Measurements from ENCODE around the gene CD53. TPM values are rescaled to one million over a fixed set of nuclear protein-coding genes. Genes with fewer than 3 reads are reported as not detected.

CD53 gene
- total and polyA plus RNA-seq, 4 donors = 10.7 to 30.4 (median 21.7) TPM

- H3K9me3 ChIP-seq (ENCODE audit: control insufficient read depth in 4 of 4, low read length in 3 of 4) = peaks cover 0 to 11% (median 4%) of the 10 kb centered on the region in 4 donors
Measured at GRCh38 chr1:110936567-110936966, 63.6 kb downstream of the CD53 start.

GRCh38 chr1:110944806-110945205 lies 71.9 kb downstream of the CD53 start:
- H3K4me3 ChIP-seq (ENCODE audit: low read depth in 1 of 3, low read length in 3 of 3) = no peak overlapping the region
- H3K36me3 ChIP-seq (ENCODE audit: control insufficient read depth in 4 of 4, insufficient read depth in 3 of 4, low read depth in 1 of 4, low read length in 3 of 4) = peaks cover 0 to 10% (median 8%) of the 10 kb centered on the region in 4 donors
- no peaks in the 10 kb centered on the region for H3K9me3 ChIP-seq (ENCODE audit: control insufficient read depth in 4 of 4, low read length in 3 of 4)
- H3K27ac ChIP-seq (ENCODE audit: low read depth in 1 of 2, low read length in 2 of 2) = no peak overlapping the region
- H3K27me3 ChIP-seq (ENCODE audit: control insufficient read depth in 4 of 4, insufficient read depth in 4 of 4, low read length in 3 of 4) = no peaks in the 10 kb centered on the region
- 61% methylated on average over 3 of the region's 3 CpGs for WGBS
- no peaks in the 10 kb centered on the region for H3K4me1 ChIP-seq (ENCODE audit: control insufficient read depth in 4 of 4, insufficient read depth in 4 of 4, low read length in 3 of 4)
- no peak overlapping the region for H3K9ac ChIP-seq (ENCODE audit: low read depth in 1 of 2, low read length in 2 of 2)
- DNase-seq (ENCODE audit: low spot score) = no peak
- TF ChIP-seq REST (IDR thresholded peaks at IDR 0.05) (no peak), HNF4A (conservative IDR thresholded peaks at IDR 0.05) (no peak), ATF3 (IDR thresholded peaks at IDR 0.05) (no peak), FOXA1 (IDR thresholded peaks at IDR 0.05) (no peak), YY1 (IDR thresholded peaks at IDR 0.05) (no peak), ZBTB33 (IDR thresholded peaks at IDR 0.05) (no peak)

More at GRCh38 chr1:110936567-110936966, 63.6 kb downstream of the CD53 start:
- 86% methylated on average over 1 of the region's 1 CpG for WGBS
- Histone ChIP-seq H3K9ac (ENCODE audit: low read depth in 1 of 2, low read length in 2 of 2) (no peak overlapping the region), H3K27me3 (ENCODE audit: control insufficient read depth in 4 of 4, insufficient read depth in 4 of 4, low read length in 3 of 4) (no peaks in the 10 kb centered on the region), H3K4me1 (ENCODE audit: control insufficient read depth in 4 of 4, insufficient read depth in 4 of 4, low read length in 3 of 4) (no peaks in the 10 kb centered on the region), H3K4me3 (ENCODE audit: low read depth in 1 of 3, low read length in 3 of 3) (no peak overlapping the region), H3K27ac (ENCODE audit: low read depth in 1 of 2, low read length in 2 of 2) (no peak overlapping the region), H3K36me3 (ENCODE audit: control insufficient read depth in 4 of 4, insufficient read depth in 3 of 4, low read depth in 1 of 4, low read length in 3 of 4) (no peaks in the 10 kb centered on the region)
- no peak for DNase-seq (ENCODE audit: low spot score)
- TF ChIP-seq TAF1 (conservative IDR thresholded peaks at IDR 0.05) (no peak), SP1 (IDR thresholded peaks at IDR 0.05) (no peak), ATF3 (IDR thresholded peaks at IDR 0.05) (no peak), NR2F2 (IDR thresholded peaks at IDR 0.05) (no peak), YY1 (IDR thresholded peaks at IDR 0.05) (no peak), HNF4A (conservative IDR thresholded peaks at IDR 0.05) (no peak), CTCF (IDR thresholded peaks at IDR 0.05; ENCODE audit: low read depth, low read length, missing input control) (no peak), REST (IDR thresholded peaks at IDR 0.05) (no peak), MAX (IDR thresholded peaks at IDR 0.05) (no peak), RXRA (IDR thresholded peaks at IDR 0.05) (no peak), RAD21 (IDR thresholded peaks at IDR 0.05) (no peak)
